ENCODE measurements around the gene SKAP1.
"Not testable (repeated sequence)": the region's sequence is repeated elsewhere in the genome, so short reads cannot be mapped to it uniquely, and the experiment has no call there.

Gene SKAP1

GRCh38 chr17:48444516-48445247 is 14.7 kb upstream of the SKAP1 start:
- no peak for DNase-seq

- no peak for DNase-seq
Measured at GRCh38 chr17:48443712-48444111, 13.7 kb upstream of the SKAP1 start.

- DNase-seq, result no peak
Measured at GRCh38 chr17:48442819-48443218, 12.8 kb upstream of the SKAP1 start.

GRCh38 chr17:48441862-48442261 is 11.8 kb upstream of the SKAP1 start:
- DNase-seq, result no peak

- DNase-seq, result no peak
Measured at GRCh38 chr17:48441231-48441711, 11.3 kb upstream of the SKAP1 start.

- no peak for DNase-seq
Measured at GRCh38 chr17:48440669-48441068, 10.7 kb upstream of the SKAP1 start.

- peak; percentile 76 for DNase-seq
Measured at GRCh38 chr17:48439875-48440505, 10.0 kb upstream of the SKAP1 start.

GRCh38 chr17:48439110-48439850 is 9.3 kb upstream of the SKAP1 start:
- DNase-seq, result peak; percentile 37

GRCh38 chr17:48438516-48439061 is 8.6 kb upstream of the SKAP1 start:
- no peak for DNase-seq

GRCh38 chr17:48433896-48434295 is 3.9 kb upstream of the SKAP1 start:
- peak; percentile 46 for DNase-seq

- peak; percentile 52 for DNase-seq
Measured at GRCh38 chr17:48432820-48433775, 3.1 kb upstream of the SKAP1 start.

- no peak for DNase-seq
Measured at GRCh38 chr17:48429156-48429555, 858 bp downstream of the SKAP1 start.

GRCh38 chr17:48427598-48427997 is 2.4 kb downstream of the SKAP1 start:
- DNase-seq, result no peak

- no peak for DNase-seq
Measured at GRCh38 chr17:48426761-48427500, 3.1 kb downstream of the SKAP1 start.

- no peak for DNase-seq
Measured at GRCh38 chr17:48426019-48426665, 3.9 kb downstream of the SKAP1 start.

GRCh38 chr17:48422060-48422459 is 8.0 kb downstream of the SKAP1 start:
- DNase-seq, result not testable (repeated sequence)

GRCh38 chr17:48420823-48421222 is 9.2 kb downstream of the SKAP1 start:
- DNase-seq, result no peak

- DNase-seq, result no peak
Measured at GRCh38 chr17:48416971-48417370, 13.0 kb downstream of the SKAP1 start.

GRCh38 chr17:48413613-48414405 is 16.2 kb downstream of the SKAP1 start:
- no peak for DNase-seq

GRCh38 chr17:48412841-48413240 is 17.2 kb downstream of the SKAP1 start:
- no peak for DNase-seq

Measured in eye (tissue), 1 donor.